ENCODE results near the gene CTNNA2. TPM values are rescaled to one million over a fixed set of nuclear protein-coding genes. Genes with fewer than 3 reads are reported as not detected.

The CTNNA2 gene
- total RNA-seq, 1 experiment from 2014 or later = not detected

DNA sequence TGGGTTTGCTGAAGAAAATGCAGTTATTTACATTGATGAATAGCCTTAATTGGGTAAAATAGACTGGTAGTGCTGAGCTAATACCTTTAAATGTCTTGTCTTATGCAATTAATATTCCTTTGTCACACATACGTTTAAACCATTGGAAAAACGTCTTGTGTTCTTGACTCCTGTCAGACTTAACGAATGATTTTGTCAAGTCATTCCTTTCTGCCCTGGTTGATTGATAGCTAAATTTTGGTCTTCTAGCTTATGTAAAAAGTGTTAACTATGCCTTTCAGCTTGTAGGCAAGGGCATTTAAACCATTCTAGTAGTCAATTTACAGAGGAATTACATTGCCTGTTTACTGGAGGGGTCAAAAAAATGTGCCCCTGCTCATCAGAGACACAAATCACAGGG is 897.5 kb downstream of the CTNNA2 start:
- POLR2A ChIA-PET (ENCODE audit: unreplicated experiment) = no interaction called here
- BruUV-seq (replicated peaks) = no TSS peak
- TF ChIP-seq CTCF (conservative IDR thresholded peaks at IDR 0.05) (no peak), EZH2 (IDR thresholded peaks at IDR 0.05; ENCODE audit: low read depth) (no peak)

GRCh38 chr2:80413136-80413535 is 900.3 kb downstream of the CTNNA2 start:
- H2AFZ ChIP-seq = no peak overlapping the region
- H3K79me2 ChIP-seq (ENCODE audit: low read depth) = no peaks in the 10 kb centered on the region
- POLR2A ChIA-PET (ENCODE audit: unreplicated experiment) = no interaction called here
- H3K4me1 ChIP-seq (replicated peaks; ENCODE audit: insufficient read depth) = no peaks in the 10 kb centered on the region
- CTCF ChIA-PET = no interaction called here
- intact Hi-C loops (cut with micrococcal nuclease; ENCODE audit: unreplicated experiment) = no loop called here
- no peaks in the 10 kb centered on the region for H3K36me3 ChIP-seq (ENCODE audit: low read depth)
- H4K20me1 ChIP-seq (ENCODE audit: insufficient read depth) = no peaks in the 10 kb centered on the region
- no peak for DNase-seq
- H3K9me3 ChIP-seq (ENCODE audit: insufficient read depth, low read depth) = no peaks in the 10 kb centered on the region
- H3K4me2 ChIP-seq = no peak overlapping the region
- H3K27me3 ChIP-seq (ENCODE audit: insufficient read depth, low read depth) = peaks cover 11% of the 10 kb centered on the region; the same call in 1 of the 2 replicates
- TF ChIP-seq CTCF (conservative IDR thresholded peaks at IDR 0.05) (no peak), EZH2 (IDR thresholded peaks at IDR 0.05; ENCODE audit: low read depth) (no peak)
- no peak overlapping the region for H3K27ac ChIP-seq
- H3K9me2 ChIP-seq (ENCODE audit: insufficient read depth) = no peaks in the 10 kb centered on the region
- H3K4me3 ChIP-seq = no peak overlapping the region
- no TSS peak for BruUV-seq (replicated peaks)
- H3F3A ChIP-seq (ENCODE audit: insufficient read depth, low read depth) = no peaks in the 10 kb centered on the region

More for the DNA sequence above, 897.5 kb downstream of the CTNNA2 start:
- Histone ChIP-seq H3K9me2 (ENCODE audit: insufficient read depth) (no peaks in the 10 kb centered on the region), H3K36me3 (ENCODE audit: low read depth) (no peaks in the 10 kb centered on the region), H3K79me2 (ENCODE audit: low read depth) (no peaks in the 10 kb centered on the region), H3K4me3 (no peak overlapping the region), H3K4me1 (replicated peaks; ENCODE audit: insufficient read depth) (no peaks in the 10 kb centered on the region), H3K9me3 (ENCODE audit: insufficient read depth, low read depth) (no peaks in the 10 kb centered on the region), H3F3A (ENCODE audit: insufficient read depth, low read depth) (no peaks in the 10 kb centered on the region), H2AFZ (no peak overlapping the region), H3K4me2 (no peak overlapping the region), H3K27ac (no peak overlapping the region), H3K27me3 (ENCODE audit: insufficient read depth, low read depth) (peaks cover 11% of the 10 kb centered on the region; the same call in 1 of the 2 replicates), H4K20me1 (ENCODE audit: insufficient read depth) (no peaks in the 10 kb centered on the region)
- CTCF ChIA-PET = no interaction called here
- no peak for DNase-seq
- intact Hi-C loops (cut with micrococcal nuclease; ENCODE audit: unreplicated experiment) = no loop called here

DNA sequence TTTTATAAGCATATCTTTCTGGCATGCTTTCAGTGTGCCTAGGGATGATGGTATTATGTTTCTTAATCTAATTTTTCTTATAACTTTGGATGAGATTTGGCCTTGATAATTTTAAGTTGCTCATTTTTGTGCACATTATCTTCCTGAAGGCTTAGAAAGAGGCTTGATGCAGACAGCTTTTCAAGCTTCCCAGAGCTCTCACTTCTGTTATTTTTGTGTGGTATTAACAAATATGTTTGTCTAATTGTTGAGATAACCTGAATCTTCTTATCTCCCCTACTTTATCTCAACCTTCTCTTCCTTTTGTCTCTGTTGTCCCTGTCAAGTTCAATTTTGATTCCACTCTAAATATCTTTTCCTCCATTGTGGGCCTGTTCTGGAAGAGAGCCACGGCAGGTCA is 904.9 kb downstream of the CTNNA2 start:
- Histone ChIP-seq H3K9me2 (ENCODE audit: insufficient read depth) (no peaks in the 10 kb centered on the region; the same call in 1 of the 2 replicates), H3K79me2 (ENCODE audit: low read depth) (no peaks in the 10 kb centered on the region), H3K4me2 (no peak overlapping the region), H3F3A (ENCODE audit: insufficient read depth, low read depth) (no peaks in the 10 kb centered on the region), H3K4me3 (no peak overlapping the region), H2AFZ (no peak overlapping the region), H3K4me1 (replicated peaks; ENCODE audit: insufficient read depth) (no peaks in the 10 kb centered on the region), H3K36me3 (ENCODE audit: low read depth) (no peaks in the 10 kb centered on the region), H3K27me3 (ENCODE audit: insufficient read depth, low read depth) (no peaks in the 10 kb centered on the region), H3K27ac (no peak overlapping the region), H3K9me3 (ENCODE audit: insufficient read depth, low read depth) (no peaks in the 10 kb centered on the region), H4K20me1 (ENCODE audit: insufficient read depth) (no peaks in the 10 kb centered on the region)
- intact Hi-C loops (cut with micrococcal nuclease; ENCODE audit: unreplicated experiment) = no loop called here
- TF ChIP-seq CTCF (conservative IDR thresholded peaks at IDR 0.05) (no peak), EZH2 (IDR thresholded peaks at IDR 0.05; ENCODE audit: low read depth) (no peak)
- CTCF ChIA-PET = no interaction called here
- no peak for DNase-seq
- no TSS peak for BruUV-seq (replicated peaks)
- POLR2A ChIA-PET (ENCODE audit: unreplicated experiment) = no interaction called here

Measured in PC-9 (cell line).